Measurements from ENCODE around the gene CLRN1. TPM values are rescaled to one million over a fixed set of nuclear protein-coding genes. Genes with fewer than 3 reads are reported as not detected.

CLRN1 gene
- total RNA-seq, 5 donors from 2014 or later (not counting 1 experiment from before 2014, with no cell fraction given), result not detected

DNA sequence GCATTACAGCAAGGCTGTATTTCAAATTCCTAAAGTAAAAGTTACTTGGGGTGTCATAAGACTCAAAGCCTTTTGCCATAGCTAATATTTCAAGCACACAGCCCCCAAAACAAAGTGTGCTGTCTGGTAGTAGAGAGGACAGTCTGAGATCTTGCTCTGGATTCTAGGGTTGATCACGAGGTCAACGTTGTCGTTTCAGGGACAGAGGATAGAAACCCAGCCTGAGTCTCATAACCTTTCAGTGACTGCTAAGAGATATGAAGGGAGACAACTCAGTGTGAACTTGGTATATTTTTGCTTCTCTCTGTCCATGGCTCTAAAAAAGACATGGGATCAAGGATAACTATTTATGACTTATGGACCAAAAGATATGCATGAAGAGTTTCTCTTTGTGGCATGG is 41.7 kb downstream of the CLRN1 start:
- 32% methylated on average over 3 of the region's 3 CpGs for WGBS (ENCODE audit: insufficient coverage)
- H3K9me3 Mint-ChIP-seq, result no peaks in the 10 kb centered on the region
- no peaks in the 10 kb centered on the region for H3K36me3 Mint-ChIP-seq

DNA sequence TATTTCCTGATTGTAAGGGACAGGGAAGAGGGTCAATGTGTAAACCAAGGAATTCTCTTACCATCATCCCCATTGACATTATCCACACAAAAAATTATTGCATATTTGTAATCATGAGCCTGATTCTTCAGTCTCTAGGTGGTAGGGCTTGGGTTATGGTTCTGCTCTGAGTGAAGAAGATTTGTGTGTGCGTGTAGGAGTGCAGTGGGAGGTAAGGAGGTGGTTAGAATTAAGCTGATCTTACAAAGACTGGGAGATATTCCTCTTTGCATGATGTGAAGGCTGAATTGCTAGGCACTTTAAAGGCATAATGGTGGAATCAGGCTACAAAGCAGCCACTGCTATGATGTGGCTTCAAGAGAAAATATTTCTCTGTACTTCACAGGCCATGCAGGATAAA is 44.3 kb downstream of the CLRN1 start:
- no peak overlapping the region for H3K27ac Mint-ChIP-seq
- peaks cover 0 to 11% of the 10 kb centered on the region in 2 experiments for H3K27me3 ChIP-seq (replicated peaks in 1 of 2; ENCODE audit: control insufficient read depth in 2 of 2, extremely low read depth in 1 of 2, insufficient read depth in 2 of 2, low read length in 1 of 2)
- 88% methylated on average over 1 of the region's 1 CpG for WGBS (ENCODE audit: insufficient coverage)
- no peak for ATAC-seq (replicated peaks in 1 of 4)
- H3K4me1 ChIP-seq (ENCODE audit: control insufficient read depth in 1 of 2, extremely low read depth in 1 of 2, insufficient read depth in 2 of 2, low read length in 2 of 2), result peaks cover 0 to 5% of the 10 kb centered on the region in 2 experiments
- peaks cover 7 to 10% (median 7%) of the 10 kb centered on the region in 3 donors for H3K4me1 Mint-ChIP-seq
- H3K9me3 ChIP-seq, result no peaks in the 10 kb centered on the region
- H3K4me3 ChIP-seq (ENCODE audit: control insufficient read depth in 1 of 2, extremely low read depth in 1 of 2, low read length in 1 of 2), result no peak overlapping the region
- H3K27me3 Mint-ChIP-seq, result peaks cover 10 to 19% of the 10 kb centered on the region in 2 donors
- no peak for DNase-seq
- ChIA-PET POLR2A (no interaction called here), CTCF (no interaction called here)
- no peak overlapping the region for H3K27ac ChIP-seq (ENCODE audit: low read length)
- H3K36me3 ChIP-seq (ENCODE audit: control insufficient read depth in 2 of 2, extremely low read depth in 1 of 2, insufficient read depth in 1 of 2, low read length in 1 of 2), result no peaks in the 10 kb centered on the region
- H3K36me3 Mint-ChIP-seq, result no peaks in the 10 kb centered on the region
- H3K9me3 Mint-ChIP-seq, result no peaks in the 10 kb centered on the region
- H3K4me3 Mint-ChIP-seq, result no peak overlapping the region

More for the DNA sequence above, 41.7 kb downstream of the CLRN1 start:
- H3K36me3 ChIP-seq (ENCODE audit: control insufficient read depth in 2 of 2, extremely low read depth in 1 of 2, insufficient read depth in 1 of 2, low read length in 1 of 2), result no peaks in the 10 kb centered on the region
- ATAC-seq (replicated peaks in 1 of 4) (no peak), DNase-seq (no peak)
- no peak overlapping the region for H3K4me3 Mint-ChIP-seq
- H3K4me3 ChIP-seq (ENCODE audit: control insufficient read depth in 1 of 2, extremely low read depth in 1 of 2, low read length in 1 of 2), result no peak overlapping the region
- H3K4me1 ChIP-seq (ENCODE audit: control insufficient read depth in 1 of 2, extremely low read depth in 1 of 2, insufficient read depth in 2 of 2, low read length in 2 of 2), result peaks cover 0 to 2% of the 10 kb centered on the region in 2 experiments
- H3K4me1 Mint-ChIP-seq, result peaks cover 2 to 3% (median 2%) of the 10 kb centered on the region in 3 donors
- ChIA-PET CTCF (no interaction called here), POLR2A (no interaction called here)
- no peak overlapping the region for H3K27ac Mint-ChIP-seq
- peaks cover 0 to 2% of the 10 kb centered on the region in 2 experiments for H3K27me3 ChIP-seq (replicated peaks in 1 of 2; ENCODE audit: control insufficient read depth in 2 of 2, extremely low read depth in 1 of 2, insufficient read depth in 2 of 2, low read length in 1 of 2)
- no peaks in the 10 kb centered on the region for H3K9me3 ChIP-seq
- no peak overlapping the region for H3K27ac ChIP-seq (ENCODE audit: low read length)
- peaks cover 7 to 12% of the 10 kb centered on the region in 2 donors for H3K27me3 Mint-ChIP-seq

DNA sequence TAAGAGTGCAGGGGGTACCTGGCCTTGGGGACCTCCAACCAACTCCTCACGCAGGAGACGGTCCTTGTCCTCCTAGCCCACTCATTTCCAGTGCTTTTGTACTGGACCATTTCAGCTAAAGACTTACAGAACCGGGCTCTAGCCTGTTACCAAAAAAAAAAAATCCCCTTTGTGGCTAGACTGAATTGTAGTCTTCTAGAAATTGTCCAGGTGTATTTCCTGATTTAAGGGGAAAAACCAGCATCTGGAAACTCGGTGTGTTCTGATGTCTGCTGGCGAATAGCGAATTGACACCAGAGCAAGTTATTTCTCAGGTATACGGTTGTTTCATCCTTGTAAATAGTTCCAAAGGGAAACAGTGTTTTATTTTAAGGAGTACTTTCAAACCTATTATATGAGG is 46.2 kb downstream of the CLRN1 start:
- POLR2A ChIA-PET, result no interaction called here
- Mint-ChIP-seq H3K27ac (no peak overlapping the region), H3K9me3 (no peaks in the 10 kb centered on the region), H3K4me1 (peaks cover 7 to 10% (median 7%) of the 10 kb centered on the region in 3 donors), H3K27me3 (peaks cover 10 to 11% of the 10 kb centered on the region in 2 donors), H3K4me3 (peak overlapping the region in 1 of 3 donors; percentile 59), H3K36me3 (no peaks in the 10 kb centered on the region)
- no peaks in the 10 kb centered on the region for H3K36me3 ChIP-seq (ENCODE audit: control insufficient read depth in 2 of 2, extremely low read depth in 1 of 2, insufficient read depth in 1 of 2, low read length in 1 of 2)
- no peak for DNase-seq
- H3K4me1 ChIP-seq (ENCODE audit: control insufficient read depth in 1 of 2, extremely low read depth in 1 of 2, insufficient read depth in 2 of 2, low read length in 2 of 2), result peaks cover 0 to 5% of the 10 kb centered on the region in 2 experiments
- H3K27me3 ChIP-seq (replicated peaks in 1 of 2; ENCODE audit: control insufficient read depth in 2 of 2, extremely low read depth in 1 of 2, insufficient read depth in 2 of 2, low read length in 1 of 2), result peaks cover 0 to 13% of the 10 kb centered on the region in 2 experiments
- ATAC-seq (replicated peaks in 1 of 4), result peak in 1 of 4 experiments; percentile 17
- no peak overlapping the region for H3K27ac ChIP-seq (ENCODE audit: low read length)
- 75% methylated on average over 5 of the region's 7 CpGs for WGBS (ENCODE audit: insufficient coverage)
- H3K9me3 ChIP-seq, result no peaks in the 10 kb centered on the region
- CTCF ChIA-PET, result no interaction called here
- H3K4me3 ChIP-seq (ENCODE audit: control insufficient read depth in 1 of 2, extremely low read depth in 1 of 2, low read length in 1 of 2), result no peak overlapping the region

DNA sequence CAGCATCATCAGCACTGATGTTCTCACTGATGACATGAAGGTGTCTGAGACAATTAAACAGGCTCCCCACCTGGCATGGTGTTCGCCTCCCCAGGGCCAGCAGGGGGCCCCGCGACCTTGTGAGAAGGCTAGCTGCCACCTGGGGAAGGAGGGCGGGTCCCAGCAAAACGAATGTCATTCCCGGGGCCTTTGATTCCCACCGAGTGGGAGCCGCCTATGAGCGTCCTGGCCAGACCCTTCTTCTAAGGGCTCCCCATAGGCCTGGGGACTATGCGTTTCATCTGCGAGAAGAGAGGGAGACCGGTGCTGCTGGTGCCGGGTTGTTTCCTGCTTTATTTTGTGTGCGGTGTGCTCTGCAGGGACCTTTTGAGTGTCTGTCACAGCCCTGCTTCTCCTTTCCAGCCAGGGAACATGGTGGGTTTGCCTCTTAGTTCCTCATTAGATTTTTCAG is 46.8 kb downstream of the CLRN1 start:
- no peak overlapping the region for H3K27ac Mint-ChIP-seq
- DNase-seq (peak in 33 of 35 experiments; percentile 4 to 54 (median 31)), ATAC-seq (replicated peaks in 1 of 4) (peak; percentile 56 to 83 (median 72))
- Histone ChIP-seq H3K4me3 (ENCODE audit: control insufficient read depth in 1 of 2, extremely low read depth in 1 of 2, low read length in 1 of 2) (peak overlapping the region in 1 of 2 donors; percentile 58), H3K9me3 (no peaks in the 10 kb centered on the region), H3K36me3 (ENCODE audit: control insufficient read depth in 2 of 2, extremely low read depth in 1 of 2, insufficient read depth in 1 of 2, low read length in 1 of 2) (no peaks in the 10 kb centered on the region), H3K4me1 (ENCODE audit: control insufficient read depth in 1 of 2, extremely low read depth in 1 of 2, insufficient read depth in 2 of 2, low read length in 2 of 2) (peaks cover 0 to 5% of the 10 kb centered on the region in 2 experiments), H3K27me3 (replicated peaks in 1 of 2; ENCODE audit: control insufficient read depth in 2 of 2, extremely low read depth in 1 of 2, insufficient read depth in 2 of 2, low read length in 1 of 2) (peaks cover 0 to 13% of the 10 kb centered on the region in 2 experiments), H3K27ac (ENCODE audit: low read length) (no peak overlapping the region)
- peak overlapping the region; percentile 47 to 59 (median 55) for H3K4me3 Mint-ChIP-seq
- CTCF ChIA-PET, result no interaction called here
- no peaks in the 10 kb centered on the region for H3K9me3 Mint-ChIP-seq
- H3K27me3 Mint-ChIP-seq, result peaks cover 10 to 11% of the 10 kb centered on the region in 2 donors
- WGBS (ENCODE audit: insufficient coverage), result 4% methylated on average over 14 of the region's 14 CpGs
- H3K4me1 Mint-ChIP-seq, result peaks cover 7 to 10% (median 7%) of the 10 kb centered on the region in 3 donors
- no peaks in the 10 kb centered on the region for H3K36me3 Mint-ChIP-seq
- POLR2A ChIA-PET, result no interaction called here

DNA sequence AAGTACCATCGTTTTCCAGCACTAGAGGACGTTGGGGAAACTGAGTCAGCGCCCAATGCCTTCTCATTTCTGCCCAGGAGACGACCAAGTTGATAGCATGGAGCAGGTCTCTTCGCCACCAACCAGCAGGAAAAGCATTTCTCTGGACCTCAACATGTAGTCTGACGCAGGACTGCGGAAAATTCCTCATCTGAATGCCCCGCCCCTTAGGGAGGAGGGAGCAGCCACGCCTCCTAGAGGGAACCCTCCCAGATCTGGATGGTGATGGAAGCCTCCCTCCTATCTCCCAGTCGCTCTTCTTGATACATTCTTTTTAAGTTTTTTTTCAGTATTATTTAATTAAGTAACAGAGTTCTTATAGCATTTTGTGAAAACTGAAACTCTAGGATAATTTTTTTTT is 49.9 kb downstream of the CLRN1 start:
- WGBS (ENCODE audit: insufficient coverage), result 50% methylated on average over 5 of the region's 10 CpGs
- Histone ChIP-seq H3K36me3 (ENCODE audit: control insufficient read depth in 2 of 2, extremely low read depth in 1 of 2, insufficient read depth in 1 of 2, low read length in 1 of 2) (no peaks in the 10 kb centered on the region), H3K4me3 (ENCODE audit: control insufficient read depth in 1 of 2, extremely low read depth in 1 of 2, low read length in 1 of 2) (no peak overlapping the region), H3K27ac (ENCODE audit: low read length) (no peak overlapping the region), H3K27me3 (replicated peaks in 1 of 2; ENCODE audit: control insufficient read depth in 2 of 2, extremely low read depth in 1 of 2, insufficient read depth in 2 of 2, low read length in 1 of 2) (peaks cover 0 to 20% of the 10 kb centered on the region in 2 experiments), H3K4me1 (ENCODE audit: control insufficient read depth in 1 of 2, extremely low read depth in 1 of 2, insufficient read depth in 2 of 2, low read length in 2 of 2) (peaks cover 0 to 5% of the 10 kb centered on the region in 2 experiments), H3K9me3 (no peaks in the 10 kb centered on the region)
- Mint-ChIP-seq H3K4me1 (peaks cover 7 to 10% (median 7%) of the 10 kb centered on the region in 3 donors), H3K27ac (no peak overlapping the region), H3K9me3 (no peaks in the 10 kb centered on the region), H3K4me3 (no peak overlapping the region), H3K36me3 (no peaks in the 10 kb centered on the region), H3K27me3 (peaks cover 8 to 25% of the 10 kb centered on the region in 2 donors)
- ChIA-PET CTCF (no interaction called here), POLR2A (no interaction called here)
- ATAC-seq (replicated peaks in 1 of 4) (no peak), DNase-seq (no peak)

DNA sequence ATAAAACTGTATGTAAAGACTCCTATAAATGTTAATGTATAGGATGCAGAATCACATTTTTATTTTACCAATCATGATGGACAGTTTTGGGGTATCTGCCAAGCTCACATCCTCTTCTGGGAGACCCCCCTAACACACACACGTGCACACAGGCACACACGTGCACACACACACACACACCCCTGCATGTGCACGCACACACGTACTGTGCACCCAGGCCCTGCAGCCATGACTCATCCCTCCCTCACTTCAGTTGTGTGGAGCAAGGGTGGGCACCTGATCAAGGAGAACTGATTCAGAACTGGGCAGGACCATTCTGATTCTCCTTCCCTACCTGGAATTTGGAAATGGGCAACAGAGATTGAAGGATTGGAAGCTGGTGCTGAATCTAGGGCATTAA is 51.3 kb downstream of the CLRN1 start:
- no peak overlapping the region for H3K4me3 Mint-ChIP-seq

More for the DNA sequence above, 51.3 kb downstream of the CLRN1 start:
- H3K4me1 ChIP-seq (ENCODE audit: control insufficient read depth in 1 of 2, extremely low read depth in 1 of 2, insufficient read depth in 2 of 2, low read length in 2 of 2), result peaks cover 0 to 5% of the 10 kb centered on the region in 2 experiments
- no peaks in the 10 kb centered on the region for H3K9me3 ChIP-seq
- no peak overlapping the region for H3K27ac ChIP-seq (ENCODE audit: low read length)
- H3K4me3 ChIP-seq (ENCODE audit: control insufficient read depth in 1 of 2, extremely low read depth in 1 of 2, low read length in 1 of 2), result no peak overlapping the region
- DNase-seq, result no peak
- no peaks in the 10 kb centered on the region for H3K36me3 ChIP-seq (ENCODE audit: control insufficient read depth in 2 of 2, extremely low read depth in 1 of 2, insufficient read depth in 1 of 2, low read length in 1 of 2)
- POLR2A ChIA-PET, result interaction anchor here in 1 of 2 donors (0.7 kb wide), 1 partner anchor 218 kb away, joined by 5 read pairs; no protein-coding TSS in a partner anchor
- WGBS (ENCODE audit: insufficient coverage), result no CpG with 5 or more reads among the region's 4 CpGs
- CTCF ChIA-PET, result no interaction called here
- Mint-ChIP-seq H3K36me3 (no peaks in the 10 kb centered on the region), H3K4me1 (peaks cover 7 to 10% (median 7%) of the 10 kb centered on the region in 3 donors), H3K27ac (no peak overlapping the region), H3K9me3 (no peaks in the 10 kb centered on the region), H3K27me3 (peaks cover 8 to 25% of the 10 kb centered on the region in 2 donors)
- ATAC-seq (replicated peaks in 1 of 4), result no peak
- peaks cover 0 to 20% of the 10 kb centered on the region in 2 experiments for H3K27me3 ChIP-seq (replicated peaks in 1 of 2; ENCODE audit: control insufficient read depth in 2 of 2, extremely low read depth in 1 of 2, insufficient read depth in 2 of 2, low read length in 1 of 2)

Data from T-cell (primary cell).